Omental fat pad (tissue), 4 donors: ENCODE results near the gene PSME4. TPM values are rescaled to one million over a fixed set of nuclear protein-coding genes. Genes with fewer than 3 reads are reported as not detected.

ENCODE experiments used
- ATAC-seq: fragments of 150-250 bp; one replicate; pipeline ENCODE4 v1.9.1; 2016; ENCODE audit warnings: mild to moderate bottlenecking, moderate library complexity; ENCODE audit not compliant: low FRiP score
- DNase-seq: peaks from one replicate; pipeline ENCODE4 v3.0.0-alpha.2; 2019; ENCODE audit warnings: low spot score
- CTCF ChIP-seq, 3 donors: fragments of 450-650 bp; IDR thresholded peaks; one replicate each; pipeline ENCODE4 v1.5.1; 2016 to 2017; ENCODE audit warnings: antibody characterized with exemption in 3 of 3, mild to moderate bottlenecking in 3 of 3, moderate library complexity in 2 of 3
- total RNA-seq, 4 donors: library from RNA; depleted of rRNA; stranded (reverse); fragments of >200 nt; gene quantifications; one replicate each; pipeline ENCODE4 v1.1.0, GENCODE V29; 2016

PSME4 gene
- total RNA-seq, 4 donors from 2014 or later, result 35.8 to 97.9 (median 45.5) TPM

- ATAC-seq, result no peak
- TF ChIP-seq CTCF (IDR thresholded peaks at IDR 0.05), result no peak
- no peak for DNase-seq
These were observed 29.7 kb upstream of the PSME4 start for GRCh38 chr2:54000524-54000923.

- no peak for TF ChIP-seq CTCF (IDR thresholded peaks at IDR 0.05)
- no peak for DNase-seq
- ATAC-seq, result no peak
These were observed 29.3 kb upstream of the PSME4 start for GRCh38 chr2:54000122-54000521.

- TF ChIP-seq CTCF (IDR thresholded peaks at IDR 0.05), result no peak
- no peak for ATAC-seq
These were observed 28.0 kb upstream of the PSME4 start for GRCh38 chr2:53998834-53999233.

GRCh38 chr2:53994818-53995808 is 24.3 kb upstream of the PSME4 start:
- no peak for TF ChIP-seq CTCF (IDR thresholded peaks at IDR 0.05)
- ATAC-seq (no peak), DNase-seq (no peak)

More at GRCh38 chr2:53998834-53999233, 28.0 kb upstream of the PSME4 start:
- no peak for DNase-seq

GRCh38 chr2:53991948-53992347 is 21.2 kb upstream of the PSME4 start:
- no peak for TF ChIP-seq CTCF (IDR thresholded peaks at IDR 0.05)
- DNase-seq (no peak), ATAC-seq (no peak)

GRCh38 chr2:53989210-53989862 is 18.5 kb upstream of the PSME4 start:
- no peak for DNase-seq
- TF ChIP-seq CTCF (IDR thresholded peaks at IDR 0.05), result no peak
- ATAC-seq, result no peak
